H1 (cell line): ENCODE data around the gene RASAL2. TPM values are rescaled to one million over a fixed set of nuclear protein-coding genes. Genes with fewer than 3 reads are reported as not detected.

Experiments used
- ATF2 ChIP-seq: IDR thresholded peaks from 2 replicates; pipeline ENCODE4 v1.6.1; 2012; ENCODE audit warnings: low read length, inconsistent platforms
- CEBPB ChIP-seq: IDR thresholded peaks from 2 replicates; pipeline ENCODE4 v1.6.1; 2012; ENCODE audit warnings: low read depth, low read length
- CHD7 ChIP-seq: fragments of 300-600 bp; sonication (generic); IDR thresholded peaks from 2 replicates; pipeline ENCODE4 v1.7.1; 2012; ENCODE audit warnings: low read length, moderate library complexity, mild to moderate bottlenecking, inconsistent platforms; ENCODE audit not compliant: insufficient replicate concordance
- JUND ChIP-seq: IDR thresholded peaks from 2 replicates; pipeline ENCODE4 v1.6.1; 2011; ENCODE audit warnings: mild to moderate bottlenecking, improper control_type of control experiment, low read length
- MAX ChIP-seq: IDR thresholded peaks from 2 replicates; pipeline ENCODE4 v1.6.1; 2012; ENCODE audit warnings: inconsistent platforms
- POU5F1 ChIP-seq: IDR thresholded peaks from 2 replicates; pipeline ENCODE4 v1.6.1; 2011; ENCODE audit warnings: low read depth, mild to moderate bottlenecking, low read length, moderate library complexity
- YY1 ChIP-seq: IDR thresholded peaks from 2 replicates; pipeline ENCODE4 v1.6.1; 2011; ENCODE audit warnings: low read depth, mild to moderate bottlenecking, low read length
- polyA plus RNA-seq, 7 experiments: library from polyadenylated mRNA; depleted of rRNA in 3 of 7; stranded (reverse) in 5 of 7; unstranded in 2 of 7; fragments of >200 nt in 5 of 7; fragments of 200-250 nt in 2 of 7; gene quantifications; 1 replicate in 5 of 7; 2 replicates in 1 of 7; 4 replicates in 1 of 7; pipeline versions ENCODE4 v1.2.1 to v1.2.3, GENCODE V29; 2011 to 2013; ENCODE audit warnings: missing spikeins in 2 of 7, mixed read lengths in 2 of 7
- total RNA-seq: library from RNA; stranded (reverse); fragmentation: NEBNext Ultra II Directional; extraction: Animal tissue kit (Norgen Biotek cat#: 25700); gene quantifications from 2 replicates; pipeline ENCODE4 v1.2.1, GENCODE V29; 2021

Gene RASAL2
- total and polyA plus RNA-seq, 2 of the 8 experiments (the other 6 are each of a cell fraction or from before 2014, with no cell fraction given), result 15.9 to 32.5 TPM

- TF ChIP-seq CHD7, result peak; percentile 94
- peak; percentile 36; the same call in 1 of the 2 replicates for TF ChIP-seq MAX
- no peak for TF ChIP-seq YY1
- TF ChIP-seq ATF2, result no peak
- TF ChIP-seq CEBPB, result peak; percentile 100
- peak; percentile 40; the same call in 1 of the 2 replicates for TF ChIP-seq JUND
- TF ChIP-seq POU5F1, result peak; percentile 39; the same call in 1 of the 2 replicates
These were observed 189.5 kb downstream of the RASAL2 start (continued) for GRCh38 chr1:178283409-178283808.
